HG02884 (cell line): Measurements from ENCODE around the gene SPRN.
"Not testable (repeated sequence)": the region's sequence is repeated elsewhere in the genome, so short reads cannot be mapped to it uniquely, and the experiment has no call there.

Experiments
- ATAC-seq: cut with Tn5 transposase; IDR thresholded peaks from one replicate; pipeline ENCODE4 v1.9.1; 2021; ENCODE audit warnings: mild to moderate bottlenecking, moderate library complexity; ENCODE audit not compliant: unreplicated experiment

Gene SPRN

GRCh38 chr10:133440633-133441285 lies 16.3 kb upstream of the SPRN start:
- no peak for ATAC-seq

- ATAC-seq = no peak
These were observed 15.4 kb upstream of the SPRN start for GRCh38 chr10:133439517-133440461.

GRCh38 chr10:133438711-133439273 lies 14.4 kb upstream of the SPRN start:
- ATAC-seq = no peak

GRCh38 chr10:133432789-133433188 lies 8.4 kb upstream of the SPRN start:
- not testable (repeated sequence) for ATAC-seq

- ATAC-seq = not testable (repeated sequence)
These were observed 7.6 kb upstream of the SPRN start for GRCh38 chr10:133431888-133432613.

- not testable (repeated sequence) for ATAC-seq
These were observed 5.1 kb upstream of the SPRN start for GRCh38 chr10:133429571-133429970.

- ATAC-seq = not testable (repeated sequence)
These were observed 323 bp downstream of the SPRN start for GRCh38 chr10:133424102-133424501.

- ATAC-seq = no peak
These were observed 1.3 kb downstream of the SPRN start for GRCh38 chr10:133422807-133423771.

- ATAC-seq = no peak
These were observed 2.1 kb downstream of the SPRN start for GRCh38 chr10:133422223-133422806.

- no peak for ATAC-seq
These were observed 2.8 kb downstream of the SPRN start for GRCh38 chr10:133421336-133422222.

- no peak for ATAC-seq
These were observed 3.8 kb downstream of the SPRN start for GRCh38 chr10:133420579-133420978.

- no peak for ATAC-seq
These were observed 4.4 kb downstream of the SPRN start for GRCh38 chr10:133420028-133420427.

GRCh38 chr10:133419211-133419950 lies 5.0 kb downstream of the SPRN start:
- no peak for ATAC-seq

- no peak for ATAC-seq
These were observed 6.0 kb downstream of the SPRN start for GRCh38 chr10:133418289-133418993.

GRCh38 chr10:133415752-133416151 lies 8.7 kb downstream of the SPRN start:
- no peak for ATAC-seq

GRCh38 chr10:133414401-133414800 lies 10.0 kb downstream of the SPRN start:
- ATAC-seq = not testable (repeated sequence)

GRCh38 chr10:133412381-133412711 lies 12.1 kb downstream of the SPRN start:
- no peak for ATAC-seq
